Measurements from ENCODE around the gene KLHL25.

Gene KLHL25

GRCh38 chr15:85725019-85725418 is 69.7 kb downstream of the KLHL25 start:
- DNase-seq = no peak
- H3K79me2 ChIP-seq (ENCODE audit: control insufficient read depth, insufficient read depth, low read length, poor library complexity) = no peaks in the 10 kb centered on the region
- no peaks in the 10 kb centered on the region for H3K9me3 ChIP-seq (ENCODE audit: insufficient read depth, low read depth, low read length)
- H3K4me2 ChIP-seq (ENCODE audit: low read length) = no peak overlapping the region
- H4K8ac ChIP-seq (ENCODE audit: low read depth, low read length) = no peak overlapping the region
- no peak overlapping the region for H2BK5ac ChIP-seq (ENCODE audit: low read depth, low read length, poor library complexity)
- peaks cover 8 to 33% of the 10 kb centered on the region in 2 experiments for H3K36me3 ChIP-seq (ENCODE audit: control insufficient read depth in 1 of 2, insufficient read depth in 2 of 2, low read length in 2 of 2)
- no CpG with 5 or more reads among the region's 3 CpGs for WGBS (ENCODE audit: extremely low coverage, insufficient coverage, insufficient read length)
- H3K4me3 ChIP-seq (ENCODE audit: low read depth, low read length) = no peak overlapping the region
- peaks cover 0 to 2% of the 10 kb centered on the region in 2 experiments for H3K4me1 ChIP-seq (ENCODE audit: control insufficient read depth in 1 of 2, insufficient read depth in 2 of 2, low read length in 2 of 2)
- H3K27me3 ChIP-seq (ENCODE audit: insufficient read depth, low read length) = no peaks in the 10 kb centered on the region
- no peak overlapping the region for H3K23ac ChIP-seq (ENCODE audit: low read length)
- H2BK120ac ChIP-seq (ENCODE audit: insufficient read depth, low read length, poor library complexity) = no peak overlapping the region
- no peaks in the 10 kb centered on the region for H3K79me1 ChIP-seq (ENCODE audit: low read length)
- H3K27ac ChIP-seq (ENCODE audit: low read depth, low read length) = no peak overlapping the region
- no peak overlapping the region for H3K18ac ChIP-seq (ENCODE audit: low read length)
- no peak overlapping the region for H4K12ac ChIP-seq (ENCODE audit: low read depth, low read length)
- no peak overlapping the region for H3K4ac ChIP-seq (ENCODE audit: low read depth, low read length)
- no peak overlapping the region for H2BK12ac ChIP-seq (ENCODE audit: low read length)
- H3K14ac ChIP-seq (ENCODE audit: low read length) = no peak overlapping the region
- H2AFZ ChIP-seq (ENCODE audit: insufficient read depth, low read length, poor library complexity) = no peak overlapping the region
- H4K91ac ChIP-seq (ENCODE audit: low read depth, low read length) = no peak overlapping the region
- H3K9ac ChIP-seq (ENCODE audit: low read length) = no peak overlapping the region
- H2AK5ac ChIP-seq (ENCODE audit: low read length) = no peak overlapping the region

- no peak overlapping the region for H2AFZ ChIP-seq (ENCODE audit: insufficient read depth, low read length, poor library complexity)
- H2BK5ac ChIP-seq (ENCODE audit: low read depth, low read length, poor library complexity) = no peak overlapping the region
- H3K79me1 ChIP-seq (ENCODE audit: low read length) = no peaks in the 10 kb centered on the region
- H3K4me1 ChIP-seq (ENCODE audit: control insufficient read depth in 1 of 2, insufficient read depth in 2 of 2, low read length in 2 of 2) = peaks cover 0 to 2% of the 10 kb centered on the region in 2 experiments
- WGBS (ENCODE audit: extremely low coverage, insufficient coverage, insufficient read length) = no CpG with 5 or more reads among the region's 10 CpGs
- H3K9me3 ChIP-seq (ENCODE audit: insufficient read depth, low read depth, low read length) = no peaks in the 10 kb centered on the region
- H3K9ac ChIP-seq (ENCODE audit: low read length) = no peak overlapping the region
- no peak overlapping the region for H2BK12ac ChIP-seq (ENCODE audit: low read length)
- H3K4me3 ChIP-seq (ENCODE audit: low read depth, low read length) = no peak overlapping the region
- H3K79me2 ChIP-seq (ENCODE audit: control insufficient read depth, insufficient read depth, low read length, poor library complexity) = no peaks in the 10 kb centered on the region
- no peak overlapping the region for H4K8ac ChIP-seq (ENCODE audit: low read depth, low read length)
- H3K23ac ChIP-seq (ENCODE audit: low read length) = no peak overlapping the region
- no peak for DNase-seq
- H3K27me3 ChIP-seq (ENCODE audit: insufficient read depth, low read length) = no peaks in the 10 kb centered on the region
- H4K91ac ChIP-seq (ENCODE audit: low read depth, low read length) = no peak overlapping the region
- no peak overlapping the region for H3K4me2 ChIP-seq (ENCODE audit: low read length)
- H4K12ac ChIP-seq (ENCODE audit: low read depth, low read length) = no peak overlapping the region
- no peak overlapping the region for H2AK5ac ChIP-seq (ENCODE audit: low read length)
- H3K14ac ChIP-seq (ENCODE audit: low read length) = no peak overlapping the region
- H3K27ac ChIP-seq (ENCODE audit: low read depth, low read length) = no peak overlapping the region
- no peak overlapping the region for H2BK120ac ChIP-seq (ENCODE audit: insufficient read depth, low read length, poor library complexity)
- H3K36me3 ChIP-seq (ENCODE audit: control insufficient read depth in 1 of 2, insufficient read depth in 2 of 2, low read length in 2 of 2) = peaks cover 13 to 37% of the 10 kb centered on the region in 2 experiments
- no peak overlapping the region for H3K18ac ChIP-seq (ENCODE audit: low read length)
- H3K4ac ChIP-seq (ENCODE audit: low read depth, low read length) = no peak overlapping the region
These were observed 70.5 kb downstream of the KLHL25 start for GRCh38 chr15:85723960-85724945.

DNA sequence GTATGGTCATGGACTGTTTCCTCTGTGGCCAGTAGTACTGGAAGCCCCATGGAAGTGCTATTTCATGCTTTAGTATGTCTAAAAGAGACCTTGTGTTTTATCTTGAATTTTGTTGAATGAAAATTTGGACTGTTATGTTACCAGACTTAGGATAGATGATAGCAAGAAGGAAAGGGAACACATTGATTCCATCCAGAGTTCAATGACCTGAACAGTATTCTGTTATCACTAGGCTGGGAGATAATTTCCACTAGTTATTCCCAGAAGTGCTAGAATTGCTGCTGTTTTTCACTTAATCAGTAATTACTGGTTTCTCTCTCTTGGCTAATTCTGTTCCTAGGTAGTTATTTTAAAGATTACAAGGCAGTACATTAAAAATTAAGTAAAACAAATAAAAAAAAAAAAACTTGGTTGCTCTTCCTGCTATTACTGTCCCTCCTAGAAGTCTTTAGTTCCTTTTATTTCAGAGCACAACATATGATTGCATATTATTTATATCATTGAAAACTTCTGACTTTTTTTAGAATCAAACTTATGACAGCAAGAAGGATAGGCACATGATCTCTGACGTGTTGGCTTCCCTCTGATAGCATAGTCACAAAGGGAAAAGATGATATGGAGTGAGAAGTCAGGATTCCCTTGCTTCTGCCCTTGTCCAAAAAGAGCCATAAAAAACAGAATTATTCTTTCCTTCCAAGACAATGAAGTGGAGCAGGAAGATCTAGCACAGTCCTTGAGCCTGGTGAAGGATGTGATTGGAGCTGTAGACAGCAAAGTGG is 72.2 kb downstream of the KLHL25 start:
- H3K79me1 ChIP-seq (ENCODE audit: low read length) = no peaks in the 10 kb centered on the region
- H4K12ac ChIP-seq (ENCODE audit: low read depth, low read length) = no peak overlapping the region
- H3K4ac ChIP-seq (ENCODE audit: low read depth, low read length) = no peak overlapping the region
- DNase-seq = no peak
- no peak overlapping the region for H3K9ac ChIP-seq (ENCODE audit: low read length)
- no peak overlapping the region for H2AFZ ChIP-seq (ENCODE audit: insufficient read depth, low read length, poor library complexity)
- H3K18ac ChIP-seq (ENCODE audit: low read length) = no peak overlapping the region
- H3K79me2 ChIP-seq (ENCODE audit: control insufficient read depth, insufficient read depth, low read length, poor library complexity) = no peaks in the 10 kb centered on the region
- H4K91ac ChIP-seq (ENCODE audit: low read depth, low read length) = no peak overlapping the region
- H3K4me1 ChIP-seq (ENCODE audit: control insufficient read depth in 1 of 2, insufficient read depth in 2 of 2, low read length in 2 of 2) = peaks cover 0 to 2% of the 10 kb centered on the region in 2 experiments
- H2BK120ac ChIP-seq (ENCODE audit: insufficient read depth, low read length, poor library complexity) = no peak overlapping the region
- no peak overlapping the region for H2AK5ac ChIP-seq (ENCODE audit: low read length)
- H3K27me3 ChIP-seq (ENCODE audit: insufficient read depth, low read length) = no peaks in the 10 kb centered on the region
- H2BK5ac ChIP-seq (ENCODE audit: low read depth, low read length, poor library complexity) = no peak overlapping the region
- H3K27ac ChIP-seq (ENCODE audit: low read depth, low read length) = no peak overlapping the region
- H3K4me2 ChIP-seq (ENCODE audit: low read length) = no peak overlapping the region
- H3K9me3 ChIP-seq (ENCODE audit: insufficient read depth, low read depth, low read length) = no peaks in the 10 kb centered on the region
- H3K36me3 ChIP-seq (ENCODE audit: control insufficient read depth in 1 of 2, insufficient read depth in 2 of 2, low read length in 2 of 2) = peaks cover 17 to 41% of the 10 kb centered on the region in 2 experiments
- no peak overlapping the region for H2BK12ac ChIP-seq (ENCODE audit: low read length)
- no peak overlapping the region for H3K4me3 ChIP-seq (ENCODE audit: low read depth, low read length)
- WGBS (ENCODE audit: extremely low coverage, insufficient coverage, insufficient read length) = no CpG with 5 or more reads among the region's 1 CpG
- no peak overlapping the region for H4K8ac ChIP-seq (ENCODE audit: low read depth, low read length)
- H3K23ac ChIP-seq (ENCODE audit: low read length) = no peak overlapping the region
- no peak overlapping the region for H3K14ac ChIP-seq (ENCODE audit: low read length)

DNA sequence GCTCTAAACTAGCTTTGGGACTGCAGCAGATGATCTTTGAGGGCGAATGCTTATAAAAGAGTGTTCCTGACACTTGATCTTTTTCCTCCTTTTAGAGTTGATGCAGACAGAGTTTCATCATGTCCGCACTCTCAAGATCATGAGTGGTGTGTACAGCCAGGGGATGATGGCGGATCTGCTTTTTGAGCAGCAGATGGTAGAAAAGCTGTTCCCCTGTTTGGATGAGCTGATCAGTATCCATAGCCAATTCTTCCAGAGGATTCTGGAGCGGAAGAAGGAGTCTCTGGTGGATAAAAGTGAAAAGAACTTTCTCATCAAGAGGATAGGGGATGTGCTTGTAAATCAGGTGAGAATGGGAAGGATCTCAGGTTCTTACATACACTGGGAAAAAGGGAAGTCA is 75.7 kb downstream of the KLHL25 start:
- Histone ChIP-seq H2BK120ac (ENCODE audit: insufficient read depth, low read length, poor library complexity) (no peak overlapping the region), H3K4me2 (ENCODE audit: low read length) (no peak overlapping the region), H2BK5ac (ENCODE audit: low read depth, low read length, poor library complexity) (no peak overlapping the region), H3K27me3 (ENCODE audit: insufficient read depth, low read length) (no peaks in the 10 kb centered on the region), H3K18ac (ENCODE audit: low read length) (no peak overlapping the region), H3K9ac (ENCODE audit: low read length) (no peak overlapping the region), H4K91ac (ENCODE audit: low read depth, low read length) (no peak overlapping the region), H3K9me3 (ENCODE audit: insufficient read depth, low read depth, low read length) (no peaks in the 10 kb centered on the region), H2AFZ (ENCODE audit: insufficient read depth, low read length, poor library complexity) (no peak overlapping the region), H2AK5ac (ENCODE audit: low read length) (no peak overlapping the region), H3K36me3 (ENCODE audit: control insufficient read depth in 1 of 2, insufficient read depth in 2 of 2, low read length in 2 of 2) (peaks cover 15 to 35% of the 10 kb centered on the region in 2 experiments), H3K79me1 (ENCODE audit: low read length) (no peaks in the 10 kb centered on the region), H3K23ac (ENCODE audit: low read length) (no peak overlapping the region), H4K8ac (ENCODE audit: low read depth, low read length) (no peak overlapping the region), H3K4me1 (ENCODE audit: control insufficient read depth in 1 of 2, insufficient read depth in 2 of 2, low read length in 2 of 2) (no peaks in the 10 kb centered on the region), H2BK12ac (ENCODE audit: low read length) (no peak overlapping the region), H3K4ac (ENCODE audit: low read depth, low read length) (no peak overlapping the region), H3K79me2 (ENCODE audit: control insufficient read depth, insufficient read depth, low read length, poor library complexity) (no peaks in the 10 kb centered on the region), H3K4me3 (ENCODE audit: low read depth, low read length) (no peak overlapping the region), H3K14ac (ENCODE audit: low read length) (no peak overlapping the region), H4K12ac (ENCODE audit: low read depth, low read length) (no peak overlapping the region), H3K27ac (ENCODE audit: low read depth, low read length) (no peak overlapping the region)
- no peak for DNase-seq
- no CpG with 5 or more reads among the region's 4 CpGs for WGBS (ENCODE audit: extremely low coverage, insufficient coverage, insufficient read length)
